HG03064 (cell line): Measurements from ENCODE around the gene C1orf210.

Source experiments
- ATAC-seq: cut with Tn5 transposase; IDR thresholded peaks from one replicate; pipeline ENCODE4 v1.9.1; 2021; ENCODE audit warnings: low read depth; ENCODE audit not compliant: unreplicated experiment

Gene C1orf210

GRCh38 chr1:43312663-43313515 is 27.5 kb upstream of the C1orf210 start:
- no peak for ATAC-seq

- ATAC-seq, result no peak
Observed at GRCh38 chr1:43312212-43312623, 26.8 kb upstream of the C1orf210 start.

GRCh38 chr1:43311521-43311920 is 26.1 kb upstream of the C1orf210 start:
- ATAC-seq, result no peak

- ATAC-seq, result no peak
Observed at GRCh38 chr1:43309405-43310025, 24.1 kb upstream of the C1orf210 start.

- ATAC-seq, result no peak
Observed at GRCh38 chr1:43308635-43309404, 23.4 kb upstream of the C1orf210 start.

- no peak for ATAC-seq
Observed at GRCh38 chr1:43307458-43308158, 22.2 kb upstream of the C1orf210 start.

GRCh38 chr1:43306688-43307457 is 21.5 kb upstream of the C1orf210 start:
- ATAC-seq, result no peak

- ATAC-seq, result no peak
Observed at GRCh38 chr1:43305926-43306687, 20.7 kb upstream of the C1orf210 start.

- ATAC-seq, result no peak
Observed at GRCh38 chr1:43305461-43305860, 20.1 kb upstream of the C1orf210 start.

- ATAC-seq, result no peak
Observed at GRCh38 chr1:43304771-43305300, 19.5 kb upstream of the C1orf210 start.

- no peak for ATAC-seq
Observed at GRCh38 chr1:43304314-43304681, 18.9 kb upstream of the C1orf210 start.

- no peak for ATAC-seq
Observed at GRCh38 chr1:43303471-43304313, 18.3 kb upstream of the C1orf210 start.

- ATAC-seq, result no peak
Observed at GRCh38 chr1:43302721-43303470, 17.5 kb upstream of the C1orf210 start.

- ATAC-seq, result no peak
Observed at GRCh38 chr1:43302201-43302600, 16.8 kb upstream of the C1orf210 start.

GRCh38 chr1:43300378-43301094 is 15.2 kb upstream of the C1orf210 start, which contains the start of gene TIE1:
TSS of gene TIE1 (plus strand) at chr1:43300982. CDS start at chr1:43301072, 90 bp downstream.
- ATAC-seq, result no peak

GRCh38 chr1:43299101-43299500 is 13.7 kb upstream of the C1orf210 start:
- no peak for ATAC-seq

GRCh38 chr1:43298055-43298454 is 12.7 kb upstream of the C1orf210 start:
- ATAC-seq, result no peak
